A549 (cell line): ENCODE data around the gene CC2D1B.

Source experiments
- CTCF ChIP-seq: fragments of >200 bp; sonication (Bioruptor Twin); formaldehyde crosslinking; IDR thresholded peaks from 3 replicates; pipeline ENCODE4 v1.5.1; 2016
- GATA3 ChIP-seq: IDR thresholded peaks from 2 replicates; pipeline ENCODE4 v1.6.1; 2012; ENCODE audit warnings: borderline replicate concordance
- MAX ChIP-seq: IDR thresholded peaks from 2 replicates; pipeline ENCODE4 v1.6.1; 2012
- POLR2A ChIP-seq: IDR thresholded peaks from 2 replicates; pipeline ENCODE4 v1.6.1; 2012; ENCODE audit warnings: mild to moderate bottlenecking, low read length
- RAD21 ChIP-seq, 2 experiments: fragments of >200 bp in 1 of 2; sonication (Bioruptor Twin) in 1 of 2; formaldehyde crosslinking in 1 of 2; IDR thresholded peaks in 1 of 2; conservative IDR thresholded peaks in 1 of 2; 2 replicates in 1 of 2; 3 replicates in 1 of 2; pipeline ENCODE4 v1.6.1; 2012 to 2018; ENCODE audit warnings: inconsistent platforms in 1 of 2
- REST ChIP-seq: fragments of 200-600 bp; sonication (generic); IDR thresholded peaks from 2 replicates; pipeline ENCODE4 v1.6.1; 2016; ENCODE audit warnings: antibody characterized with exemption, mild to moderate bottlenecking, moderate library complexity

- TF ChIP-seq CTCF (no peak), RAD21 (conservative IDR thresholded peaks at IDR 0.05 in 1 of 2, IDR thresholded peaks at IDR 0.05 in 1 of 2) (no peak), POLR2A (no peak), GATA3 (no peak), MAX (no peak), REST (no peak)
Observed at GRCh38 chr1:52345252-52345651, 20.8 kb downstream of the CC2D1B start.
